Upper lobe of left lung (tissue), 6 donors: ENCODE data around the gene CCDC149. TPM values are rescaled to one million over a fixed set of nuclear protein-coding genes. Genes with fewer than 3 reads are reported as not detected.

Experiments used
- ATAC-seq, 2 donors: fragments of 200-7000 bp; cut with Tn5 transposase; one replicate each; pipeline ENCODE4 v1.9.1; 2022; ENCODE audit warnings: mild to moderate bottlenecking in 2 of 2, moderate library complexity in 2 of 2; ENCODE audit not compliant: low FRiP score in 2 of 2
- DNase-seq, 2 donors: peaks; one replicate each; pipeline ENCODE4 v3.0.0-alpha.2; 2019 to 2020
- H3K27ac ChIP-seq, 4 donors: fragments of 200-600 bp; sonication (generic); one replicate each; pipeline ENCODE4 v1.5.1; 2016 to 2019
- H3K27me3 ChIP-seq, 4 donors: fragments of 200-600 bp; sonication (generic); one replicate each; pipeline ENCODE4 v1.5.1; 2017 to 2019
- H3K36me3 ChIP-seq, 4 donors: fragments of 200-600 bp; sonication (generic); one replicate each; pipeline ENCODE4 v1.5.1; 2016 to 2019
- H3K4me1 ChIP-seq, 4 donors: fragments of 200-600 bp; sonication (generic); one replicate each; pipeline ENCODE4 v1.5.1; 2018 to 2019
- H3K4me3 ChIP-seq, 4 donors: fragments of 200-600 bp; sonication (generic); one replicate each; pipeline ENCODE4 v1.5.1; 2017 to 2019; ENCODE audit warnings: mild to moderate bottlenecking in 2 of 4, moderate library complexity in 1 of 4
- H3K9me3 ChIP-seq, 4 donors: fragments of 200-600 bp; sonication (generic); one replicate each; pipeline ENCODE4 v1.5.1; 2018 to 2019
- CTCF ChIP-seq, 6 experiments: fragments of 450-650 bp in 4 of 6; fragments of 200-600 bp in 2 of 6; sonication (generic) in 2 of 6; IDR thresholded peaks; one replicate each; pipeline ENCODE4 v1.5.1; 2016 to 2019; ENCODE audit warnings: antibody characterized with exemption in 6 of 6
- EP300 ChIP-seq, 4 donors: sonication (generic); formaldehyde crosslinking; IDR thresholded peaks; one replicate each; pipeline ENCODE4 v1.5.1; 2017; ENCODE audit warnings: antibody characterized with exemption in 4 of 4, control low read depth in 2 of 4
- POLR2A ChIP-seq, 4 donors: fragments of 450-650 bp; IDR thresholded peaks; one replicate each; pipeline ENCODE4 v1.5.1; 2016 to 2017; ENCODE audit warnings: antibody characterized with exemption in 4 of 4, mild to moderate bottlenecking in 2 of 4
- POLR2AphosphoS5 ChIP-seq, 2 donors: sonication (generic); formaldehyde crosslinking; IDR thresholded peaks; one replicate each; pipeline ENCODE4 v1.5.1; 2017; ENCODE audit warnings: antibody characterized with exemption in 2 of 2
- WGBS, 2 donors: methylation state at CpG; one replicate each; pipeline ENCODE4 v1.1.5; 2017 to 2018; 5-methylcytosine and 5-hydroxymethylcytosine counted together
- total RNA-seq, 6 donors: library from RNA; depleted of rRNA in 4 of 6; stranded (reverse); fragments of >200 nt in 4 of 6; gene quantifications; one replicate each; pipeline versions ENCODE4 v1.1.0 to v1.2.1, GENCODE V29; 2016 to 2021
- donor health status: DM: no; HTN: no; CAD: no; lungs with moderate emphysema.
- donor health status: DM: no; HTN: yes; CAD: no; lungs with severe emphysema.

CCDC149 gene
- total RNA-seq, 6 donors from 2014 or later = 13.4 to 31.3 (median 22.3) TPM

- ATAC-seq (no peak), DNase-seq (no peak)
- TF ChIP-seq POLR2A (IDR thresholded peaks at IDR 0.05) (no peak), EP300 (IDR thresholded peaks at IDR 0.05) (no peak), POLR2AphosphoS5 (IDR thresholded peaks at IDR 0.05) (no peak), CTCF (IDR thresholded peaks at IDR 0.05) (no peak)
These were observed 37.1 kb upstream of the CCDC149 start for GRCh38 chr4:24949970-24950369.

GRCh38 chr4:24937917-24938281, 25.1 kb upstream of the CCDC149 start:
- 68 to 83% methylated on average over 1 of the region's 1 CpG for WGBS, 2 donors

More at GRCh38 chr4:24949970-24950369, 37.1 kb upstream of the CCDC149 start:
- no peak overlapping the region for H3K27ac ChIP-seq
- no peaks in the 10 kb centered on the region for H3K27me3 ChIP-seq
- H3K4me3 ChIP-seq = no peak overlapping the region
- no peaks in the 10 kb centered on the region for H3K36me3 ChIP-seq
- H3K9me3 ChIP-seq = peaks cover 0 to 5% (median 0%) of the 10 kb centered on the region in 4 donors
- no peaks in the 10 kb centered on the region for H3K4me1 ChIP-seq

GRCh38 chr4:24937176-24937916, 24.5 kb upstream of the CCDC149 start:
- TF ChIP-seq POLR2AphosphoS5 (IDR thresholded peaks at IDR 0.05) (no peak), CTCF (IDR thresholded peaks at IDR 0.05) (no peak), POLR2A (IDR thresholded peaks at IDR 0.05) (no peak), EP300 (IDR thresholded peaks at IDR 0.05) (no peak)
- WGBS, 2 donors = 73 to 85% methylated on average over 5 of the region's 5 CpGs

More at GRCh38 chr4:24937917-24938281, 25.1 kb upstream of the CCDC149 start:
- no peak for TF ChIP-seq POLR2A (IDR thresholded peaks at IDR 0.05)
- no peak for TF ChIP-seq POLR2AphosphoS5 (IDR thresholded peaks at IDR 0.05)
- no peak for TF ChIP-seq EP300 (IDR thresholded peaks at IDR 0.05)
- H3K27me3 ChIP-seq = no peaks in the 10 kb centered on the region
- H3K27ac ChIP-seq = no peak overlapping the region
- DNase-seq (no peak), ATAC-seq (no peak)
- H3K9me3 ChIP-seq = peaks cover 0 to 20% (median 8%) of the 10 kb centered on the region in 4 donors
- no peaks in the 10 kb centered on the region for H3K36me3 ChIP-seq
- H3K4me1 ChIP-seq = no peaks in the 10 kb centered on the region
- no peak overlapping the region for H3K4me3 ChIP-seq

GRCh38 chr4:24935856-24936255, 23.0 kb upstream of the CCDC149 start:
- Histone ChIP-seq H3K4me1 (no peaks in the 10 kb centered on the region), H3K9me3 (peaks cover 0 to 20% (median 8%) of the 10 kb centered on the region in 4 donors), H3K36me3 (no peaks in the 10 kb centered on the region), H3K27ac (no peak overlapping the region), H3K27me3 (no peaks in the 10 kb centered on the region), H3K4me3 (no peak overlapping the region)
- WGBS, 2 donors = 93 to 94% methylated on average over 2 of the region's 2 CpGs
- no peak for TF ChIP-seq CTCF (IDR thresholded peaks at IDR 0.05)
- TF ChIP-seq POLR2A (IDR thresholded peaks at IDR 0.05) = no peak
- TF ChIP-seq EP300 (IDR thresholded peaks at IDR 0.05) = no peak
- TF ChIP-seq POLR2AphosphoS5 (IDR thresholded peaks at IDR 0.05) = no peak
- DNase-seq = no peak
- ATAC-seq = no peak

More at GRCh38 chr4:24937176-24937916, 24.5 kb upstream of the CCDC149 start:
- H3K4me3 ChIP-seq = no peak overlapping the region
- ATAC-seq (no peak), DNase-seq (no peak)
- H3K36me3 ChIP-seq = no peaks in the 10 kb centered on the region
- H3K4me1 ChIP-seq = no peaks in the 10 kb centered on the region
- H3K27me3 ChIP-seq = no peaks in the 10 kb centered on the region
- peaks cover 0 to 20% (median 8%) of the 10 kb centered on the region in 4 donors for H3K9me3 ChIP-seq
- no peak overlapping the region for H3K27ac ChIP-seq

- no peak for ATAC-seq
- no peaks in the 10 kb centered on the region for H3K36me3 ChIP-seq
These were observed 21.5 kb upstream of the CCDC149 start for GRCh38 chr4:24934311-24934710.

More at GRCh38 chr4:24934311-24934710, 21.5 kb upstream of the CCDC149 start:
- Histone ChIP-seq H3K27ac (no peak overlapping the region), H3K9me3 (peaks cover 0 to 20% (median 8%) of the 10 kb centered on the region in 4 donors), H3K4me1 (peaks cover 0 to 4% (median 0%) of the 10 kb centered on the region in 4 donors), H3K4me3 (no peak overlapping the region), H3K27me3 (no peaks in the 10 kb centered on the region)
- no peak for TF ChIP-seq POLR2A (IDR thresholded peaks at IDR 0.05)
- no peak for TF ChIP-seq EP300 (IDR thresholded peaks at IDR 0.05)
- TF ChIP-seq POLR2AphosphoS5 (IDR thresholded peaks at IDR 0.05) = no peak
- no peak for TF ChIP-seq CTCF (IDR thresholded peaks at IDR 0.05)
- DNase-seq = no peak
